Activated CD8-positive, alpha-beta T cell treated with anti-CD3 and anti-CD28 coated beads for 36 hours (primary cell): ENCODE data around the gene SERGEF. TPM values are rescaled to one million over a fixed set of nuclear protein-coding genes. Genes with fewer than 3 reads are reported as not detected.

Experiments
- ATAC-seq: fragments of 200-7000 bp; cut with Tn5 transposase; one replicate; pipeline ENCODE4 v1.10.0; 2021; ENCODE audit warnings: mild to moderate bottlenecking, moderate library complexity
- CTCF ChIA-PET: fragments of 350-600 bp; sonication (Branson Sonifier 250); formaldehyde crosslinking; loops from one replicate; lab custom pipeline; 2021; ENCODE audit warnings: antibody characterized with exemption; lab: Charles Lee
- POLR2A ChIA-PET: fragments of 350-600 bp; sonication (Branson Sonifier 250); formaldehyde crosslinking; loops from one replicate; lab custom pipeline; 2021; ENCODE audit warnings: antibody characterized with exemption; lab: Charles Lee
- DNase-seq: peaks from one replicate; pipeline ENCODE4 v3.0.0-alpha.2; 2020
- H3K27ac Mint-ChIP-seq: one replicate; pipeline ENCODE4 v1.8.0; 2021; ENCODE audit warnings: mild to moderate bottlenecking, mixed read lengths
- H3K27me3 Mint-ChIP-seq: one replicate; pipeline ENCODE4 v1.8.0; 2021; ENCODE audit warnings: mixed read lengths
- H3K36me3 Mint-ChIP-seq: one replicate; pipeline ENCODE4 v1.8.0; 2021; ENCODE audit warnings: low read depth, mixed read lengths
- H3K4me1 Mint-ChIP-seq: one replicate; pipeline ENCODE4 v1.8.0; 2021; ENCODE audit warnings: low read depth, mixed read lengths
- H3K4me3 Mint-ChIP-seq: one replicate; pipeline ENCODE4 v1.8.0; 2021; ENCODE audit warnings: mild to moderate bottlenecking, moderate library complexity, mixed read lengths
- H3K9me3 Mint-ChIP-seq: one replicate; pipeline ENCODE4 v1.8.0; 2021; ENCODE audit warnings: mixed read lengths
- CTCF ChIP-seq: fragments of 200-600 bp; IDR thresholded peaks from one replicate; pipeline ENCODE4 v1.8.0; 2022; ENCODE audit warnings: antibody characterized with exemption, mild to moderate bottlenecking
- intact Hi-C: fragments of 100-400 bp; cut with micrococcal nuclease; formaldehyde crosslinking; loops from one replicate; pipeline ENCODE4 v1.10.0; 2022
- total RNA-seq, 2 experiments: library from RNA; stranded (reverse); gene quantifications; one replicate each; pipeline ENCODE4 v1.2.3, GENCODE V29; 2021

SERGEF gene
- total RNA-seq, 2 experiments from 2014 or later, result 56.2 to 64.4 TPM

DNA sequence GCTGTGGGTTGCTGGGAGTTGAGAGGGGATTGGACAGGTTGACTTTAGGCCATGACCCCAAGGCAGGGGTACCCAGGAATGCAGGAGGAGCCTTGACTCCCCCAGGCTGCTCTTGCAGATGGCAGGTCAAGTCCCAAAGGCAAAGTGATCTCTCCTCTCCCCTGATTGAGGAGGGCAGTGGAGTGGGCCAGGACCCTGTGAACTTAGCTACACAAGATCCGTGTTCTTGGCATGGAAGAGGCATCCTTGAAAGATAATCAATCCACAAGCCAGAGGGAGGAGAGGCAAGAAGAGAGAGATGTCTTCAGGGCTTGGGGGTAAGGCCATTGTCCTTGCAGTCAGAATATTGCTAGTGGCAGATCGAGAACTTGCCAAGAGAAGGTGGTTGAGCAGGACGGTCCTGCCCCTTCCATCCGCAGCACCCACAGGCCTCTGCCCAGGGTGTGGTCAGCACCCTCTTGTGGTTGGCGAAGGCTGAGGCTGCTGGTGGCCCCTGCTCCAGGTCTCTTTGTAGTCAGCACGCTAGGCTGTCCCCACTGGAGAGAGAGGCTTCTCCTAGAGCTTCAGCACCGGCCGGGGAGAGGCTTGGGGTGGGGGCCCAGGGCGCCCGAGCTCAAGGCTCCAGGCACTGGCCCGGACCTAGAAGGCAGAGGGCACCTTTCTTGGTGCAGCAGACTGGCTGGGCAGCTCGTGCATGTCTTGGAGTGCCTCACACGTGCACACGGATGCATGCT, 232.8 kb downstream of the SERGEF start:
- CTCF ChIA-PET, result interaction anchor here (0.6 kb wide), 1 partner anchor 1946 kb away, joined by 4 read pairs; no protein-coding TSS in a partner anchor
- TF ChIP-seq CTCF, result no peak
- H3K9me3 Mint-ChIP-seq, result no peaks in the 10 kb centered on the region
- DNase-seq (no peak), ATAC-seq (no peak)
- no peak overlapping the region for H3K4me3 Mint-ChIP-seq
- no peaks in the 10 kb centered on the region for H3K27me3 Mint-ChIP-seq
- intact Hi-C loops, result no loop called here
- no peaks in the 10 kb centered on the region for H3K4me1 Mint-ChIP-seq
- H3K36me3 Mint-ChIP-seq, result no peaks in the 10 kb centered on the region
- no peak overlapping the region for H3K27ac Mint-ChIP-seq
- POLR2A ChIA-PET, result no interaction called here

DNA sequence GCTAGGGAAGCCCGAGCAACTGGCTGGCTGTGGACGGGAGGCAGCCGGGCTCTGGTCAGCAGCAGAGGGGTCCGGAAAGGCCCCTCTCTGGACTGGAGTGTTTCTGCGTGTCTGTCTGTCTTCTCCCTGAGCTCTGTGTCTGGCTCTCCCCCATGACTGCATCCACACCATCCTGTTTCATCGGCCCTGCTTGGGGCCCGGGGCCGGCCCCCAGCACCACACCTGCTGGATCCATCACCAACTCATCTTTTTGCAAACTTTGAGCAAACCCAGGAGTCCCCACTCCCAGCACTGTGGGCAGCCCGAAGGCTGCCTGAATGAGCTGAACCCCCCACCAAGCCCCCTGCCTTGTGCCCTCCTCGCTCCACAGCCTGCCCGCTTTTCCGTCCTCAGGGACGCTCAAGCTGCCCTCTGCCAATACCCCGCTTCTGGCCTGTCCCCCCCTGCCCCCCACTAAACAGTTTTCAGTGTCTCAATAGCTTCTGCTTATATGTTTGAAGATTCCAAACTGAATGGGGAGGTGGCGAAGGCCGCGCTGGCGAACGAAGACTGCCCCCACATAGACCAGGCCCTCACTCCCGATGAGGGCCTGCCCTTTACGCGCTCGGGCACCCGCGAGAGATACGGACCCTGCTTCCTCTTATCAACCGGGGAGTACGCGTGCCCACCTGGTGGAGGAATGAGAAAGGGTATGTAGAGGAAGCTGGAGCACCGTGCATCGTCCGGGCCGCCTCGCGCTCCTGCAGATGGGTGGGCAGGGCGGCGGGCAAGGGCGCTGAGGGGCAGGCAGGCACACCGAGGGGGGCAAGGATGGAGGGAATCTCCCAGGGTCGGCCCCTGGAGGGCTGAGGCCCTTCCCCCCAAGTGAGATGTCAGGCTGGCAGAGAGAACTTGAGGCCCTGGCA, 233.6 kb downstream of the SERGEF start:
- no peaks in the 10 kb centered on the region for H3K27me3 Mint-ChIP-seq
- intact Hi-C loops, result no loop called here
- H3K27ac Mint-ChIP-seq, result no peak overlapping the region
- DNase-seq, result no peak
- no peak for ATAC-seq
- no peaks in the 10 kb centered on the region for H3K9me3 Mint-ChIP-seq
- no peaks in the 10 kb centered on the region for H3K4me1 Mint-ChIP-seq
- H3K4me3 Mint-ChIP-seq, result no peak overlapping the region
- TF ChIP-seq CTCF, result no peak
- POLR2A ChIA-PET, result no interaction called here
- CTCF ChIA-PET, result interaction anchor here (0.6 kb wide), 1 partner anchor 1945 kb away, joined by 4 read pairs; no protein-coding TSS in a partner anchor
- no peaks in the 10 kb centered on the region for H3K36me3 Mint-ChIP-seq

- Mint-ChIP-seq H3K4me3 (no peak overlapping the region), H3K4me1 (no peaks in the 10 kb centered on the region), H3K36me3 (no peaks in the 10 kb centered on the region), H3K27me3 (no peaks in the 10 kb centered on the region), H3K9me3 (no peaks in the 10 kb centered on the region), H3K27ac (no peak overlapping the region)
- CTCF ChIA-PET, result no interaction called here
- intact Hi-C loops, result no loop called here
- ATAC-seq, result no peak
- TF ChIP-seq CTCF, result no peak
- POLR2A ChIA-PET, result no interaction called here
- DNase-seq, result no peak
These were observed 234.5 kb downstream of the SERGEF start for GRCh38 chr11:17778352-17778751.

DNA sequence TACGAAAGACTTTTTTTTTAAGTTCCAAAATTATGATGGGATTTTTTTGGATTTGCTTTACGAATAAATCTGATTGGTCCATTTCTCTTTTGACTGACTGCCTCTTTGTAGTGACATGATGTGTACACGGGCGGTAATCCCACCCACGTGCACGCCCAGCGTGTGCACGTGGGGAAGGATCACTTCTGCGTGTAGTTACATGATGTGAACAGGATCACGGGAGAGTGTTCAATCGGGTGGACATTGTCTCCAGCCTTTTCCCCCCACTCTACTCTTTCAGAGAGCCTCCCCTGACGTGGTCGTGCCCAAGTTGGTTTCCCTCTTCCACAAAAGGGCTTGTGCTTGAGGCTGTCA, 235.1 kb downstream of the SERGEF start:
- POLR2A ChIA-PET, result no interaction called here
- H3K27me3 Mint-ChIP-seq, result no peaks in the 10 kb centered on the region
- CTCF ChIA-PET, result no interaction called here
- no peaks in the 10 kb centered on the region for H3K9me3 Mint-ChIP-seq
- DNase-seq (no peak), ATAC-seq (no peak)
- H3K36me3 Mint-ChIP-seq, result no peaks in the 10 kb centered on the region
- no peak overlapping the region for H3K27ac Mint-ChIP-seq
- no peaks in the 10 kb centered on the region for H3K4me1 Mint-ChIP-seq
- intact Hi-C loops, result no loop called here
- no peak overlapping the region for H3K4me3 Mint-ChIP-seq
- no peak for TF ChIP-seq CTCF
